Left kidney (tissue), 2 donors: ENCODE data around the gene KCNQ1. TPM values are rescaled to one million over a fixed set of nuclear protein-coding genes. Genes with fewer than 3 reads are reported as not detected.

Source experiments
- DNase-seq: peaks from one replicate; pipeline ENCODE4 v3.0.0-alpha.2; 2013
- polyA plus RNA-seq: library from polyadenylated mRNA; unstranded; fragments of 120-200 nt; gene quantifications from one replicate; pipeline ENCODE4 v1.2.1, GENCODE V29; 2013; ENCODE audit not compliant: insufficient read length

KCNQ1 gene
- polyA plus RNA-seq, 1 donor: 9.1 TPM

DNA sequence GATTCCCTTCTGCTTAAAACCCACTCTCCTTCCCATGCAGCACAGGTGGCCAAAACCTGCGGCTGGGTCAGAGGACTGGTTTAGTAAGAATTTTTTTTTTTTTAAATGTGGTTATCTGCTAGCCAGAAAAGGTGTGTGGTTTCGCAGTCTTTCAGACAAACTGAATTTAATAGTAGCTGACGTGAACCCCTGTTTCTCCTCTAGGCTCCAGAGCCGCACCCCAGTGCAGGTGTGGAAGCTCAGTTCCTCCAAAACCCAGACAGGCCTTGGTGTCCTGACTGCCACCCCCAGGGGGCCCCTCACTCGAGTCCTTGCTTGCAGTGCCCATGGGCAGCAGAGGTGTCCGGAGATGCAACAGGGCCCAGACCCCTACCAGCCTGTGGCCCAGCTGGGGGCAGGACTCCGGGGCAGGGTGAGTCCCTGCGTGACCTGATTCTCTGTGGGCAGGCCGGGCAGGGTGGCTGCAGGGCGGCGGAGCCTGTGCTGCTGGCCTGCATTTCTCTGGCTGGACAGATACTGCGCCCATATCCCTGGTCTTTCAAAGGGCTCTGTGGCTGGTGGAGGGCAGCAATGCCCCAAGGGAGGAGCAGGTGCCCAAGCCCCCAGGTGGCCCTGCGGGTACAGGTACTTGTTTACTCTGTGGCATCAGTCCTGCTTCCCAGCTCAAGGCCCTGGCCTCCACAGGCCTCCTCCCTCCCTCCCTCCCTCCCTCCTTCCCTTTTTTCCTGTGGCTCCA lies 15.2 kb downstream of the KCNQ1 start:
- DNase-seq: no peak

DNA sequence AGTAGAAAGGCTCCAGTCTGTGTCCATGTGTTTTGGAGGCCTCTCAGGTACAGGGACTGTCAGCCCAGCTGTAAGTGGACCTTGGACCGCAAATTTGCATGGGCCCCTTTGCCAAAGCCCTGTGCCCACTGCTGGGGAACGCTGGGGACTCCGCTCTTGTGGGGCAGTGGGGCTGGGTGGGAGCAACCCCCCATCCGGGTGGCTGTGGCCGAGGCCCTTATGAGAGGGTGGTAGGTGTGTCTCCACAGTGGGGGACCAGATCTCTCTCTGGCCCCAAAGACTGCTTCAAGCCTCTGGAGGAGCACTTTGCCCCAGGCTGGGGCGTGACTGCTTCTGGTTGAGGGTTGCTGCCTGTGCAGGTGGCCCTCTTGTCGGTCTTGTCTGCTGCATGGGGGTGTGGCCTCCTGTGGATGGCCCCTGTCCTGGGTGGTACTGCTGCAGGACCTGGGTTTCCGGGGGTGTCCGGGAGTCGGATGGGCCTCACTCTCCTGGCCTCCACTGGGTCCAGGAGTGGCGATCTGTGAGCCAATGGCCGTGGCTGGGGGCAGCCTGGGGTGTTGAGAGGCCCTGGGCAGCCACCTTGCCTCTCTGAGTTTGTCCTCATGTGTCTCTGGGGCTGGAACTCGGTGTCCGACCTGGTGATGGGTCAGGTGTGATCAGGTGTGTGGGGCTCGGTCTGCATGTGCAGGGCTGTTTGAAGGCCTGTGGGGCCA lies 15.9 kb downstream of the KCNQ1 start:
- no peak for DNase-seq

DNA sequence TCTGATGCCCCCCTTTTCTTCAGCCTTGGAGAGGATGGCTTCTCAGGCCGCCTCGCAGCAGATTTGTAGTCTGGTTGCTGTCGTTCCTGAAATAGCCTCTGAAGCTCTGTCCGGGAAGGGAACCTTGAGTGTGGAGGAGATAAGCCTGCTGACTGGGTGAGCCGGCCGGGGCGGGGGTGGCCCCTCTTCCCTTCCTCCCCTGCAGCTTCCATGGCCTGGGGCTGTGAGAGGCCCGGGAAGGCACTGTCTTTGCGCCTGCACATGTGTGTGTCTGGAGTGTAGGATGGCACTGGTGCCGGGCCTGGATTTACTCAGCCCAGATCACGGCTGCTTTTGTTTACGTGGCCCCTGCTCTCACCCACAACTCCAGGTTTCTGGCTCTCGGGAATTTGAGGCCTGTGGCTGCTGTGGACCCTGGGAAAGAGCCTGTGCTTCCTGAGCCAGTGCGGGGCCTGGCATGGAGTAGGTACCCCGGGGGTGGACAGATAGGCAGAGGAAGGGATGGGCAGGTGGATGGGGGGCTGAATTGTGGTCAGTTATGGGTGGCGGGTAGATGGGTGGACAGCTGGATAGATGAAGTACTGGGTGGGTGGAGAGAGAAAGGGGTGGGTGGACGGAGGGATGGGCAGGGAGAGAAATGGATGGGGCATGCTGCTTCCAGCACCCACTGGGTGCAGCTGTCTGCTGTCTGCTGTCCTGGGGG lies 16.6 kb downstream of the KCNQ1 start:
- no peak for DNase-seq

DNA sequence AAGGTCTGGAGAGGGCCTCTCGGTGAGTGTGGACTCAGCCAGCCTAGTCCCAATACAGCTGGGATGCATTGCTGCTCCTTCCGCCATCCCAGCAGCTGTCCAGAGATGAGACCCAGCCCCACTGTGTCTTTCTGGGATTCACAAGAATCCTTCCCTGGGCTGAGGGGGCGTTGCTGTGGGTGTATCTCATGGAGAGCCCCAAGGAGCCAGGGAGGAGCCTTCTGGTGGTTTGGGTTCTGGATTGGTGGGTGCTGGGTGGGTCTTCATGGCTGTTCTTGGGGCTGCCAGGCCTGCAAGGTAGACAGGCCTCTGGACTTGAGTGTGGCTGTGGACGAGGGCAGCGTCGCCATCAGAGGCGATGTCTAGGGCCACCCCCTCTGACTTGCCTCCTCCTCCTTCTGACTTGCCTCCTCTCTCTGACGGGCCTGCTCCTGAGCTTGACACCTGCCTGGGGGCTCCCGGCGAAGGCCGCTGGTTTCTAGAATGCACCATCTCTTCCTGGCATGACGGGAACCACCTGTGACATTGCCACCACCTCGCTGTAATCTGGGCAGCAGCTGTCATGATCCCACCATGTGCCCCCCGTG lies 17.2 kb downstream of the KCNQ1 start:
- DNase-seq: no peak

DNA sequence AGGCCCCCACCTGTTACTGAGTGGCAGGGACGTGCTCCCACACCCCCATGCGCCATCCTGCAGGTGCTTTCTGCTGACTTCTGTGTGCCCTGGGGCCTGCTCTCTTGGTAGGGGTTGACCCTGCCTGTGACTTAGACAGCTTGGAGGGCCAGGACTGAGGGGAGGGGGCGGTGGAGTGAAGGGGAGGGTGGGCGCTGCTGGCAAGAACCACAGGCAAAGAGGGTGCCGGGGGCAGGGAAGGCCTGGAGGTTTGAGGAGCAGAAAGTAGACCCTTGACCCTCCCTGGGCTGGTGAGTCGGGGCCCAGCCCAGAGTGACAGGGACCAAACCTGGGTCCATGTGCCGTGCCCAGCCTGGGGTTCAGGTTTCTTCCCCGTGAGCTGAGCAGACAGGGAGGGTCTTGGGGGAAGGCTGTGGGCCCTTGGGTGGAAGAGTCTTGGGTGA lies 17.8 kb downstream of the KCNQ1 start:
- no peak for DNase-seq

DNA sequence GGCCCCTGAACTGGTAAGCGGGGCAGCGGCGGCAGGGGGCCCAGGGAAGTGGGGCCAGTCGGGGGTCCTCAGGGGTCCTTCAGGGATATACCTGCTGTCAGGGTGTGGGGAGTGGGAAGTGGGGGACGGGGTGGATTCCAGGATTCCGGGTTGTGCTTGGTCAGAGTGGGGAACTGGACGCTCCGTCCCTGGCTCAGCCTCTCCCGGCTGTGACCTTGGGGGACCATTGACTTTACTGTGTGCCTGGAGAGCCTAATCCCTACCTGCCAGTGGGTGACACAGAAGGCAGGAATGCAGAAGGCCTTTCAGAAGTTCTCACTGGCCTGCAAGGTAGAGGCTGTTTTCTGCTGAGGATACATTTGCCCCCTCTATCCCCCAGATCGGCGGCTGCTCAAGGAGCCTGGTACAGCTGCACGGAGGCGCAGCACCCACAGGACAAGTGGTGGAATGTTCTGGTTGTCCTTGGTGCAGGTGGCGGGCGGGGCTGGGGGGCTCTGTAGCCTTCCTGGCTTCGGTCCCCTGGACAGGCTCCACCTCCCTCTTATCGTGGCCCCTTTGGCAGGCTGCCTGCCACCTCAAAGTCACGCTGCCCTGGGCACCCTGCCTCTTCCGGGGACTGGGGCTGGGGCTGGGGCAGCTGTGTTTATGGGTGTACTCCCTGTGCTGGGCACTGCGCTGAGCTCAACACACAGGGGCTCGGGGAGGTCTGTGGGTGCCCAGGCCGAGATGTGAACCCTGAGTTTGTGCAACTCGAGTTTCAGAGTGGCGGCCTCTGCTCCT lies 18.4 kb downstream of the KCNQ1 start:
- DNase-seq: no peak

DNA sequence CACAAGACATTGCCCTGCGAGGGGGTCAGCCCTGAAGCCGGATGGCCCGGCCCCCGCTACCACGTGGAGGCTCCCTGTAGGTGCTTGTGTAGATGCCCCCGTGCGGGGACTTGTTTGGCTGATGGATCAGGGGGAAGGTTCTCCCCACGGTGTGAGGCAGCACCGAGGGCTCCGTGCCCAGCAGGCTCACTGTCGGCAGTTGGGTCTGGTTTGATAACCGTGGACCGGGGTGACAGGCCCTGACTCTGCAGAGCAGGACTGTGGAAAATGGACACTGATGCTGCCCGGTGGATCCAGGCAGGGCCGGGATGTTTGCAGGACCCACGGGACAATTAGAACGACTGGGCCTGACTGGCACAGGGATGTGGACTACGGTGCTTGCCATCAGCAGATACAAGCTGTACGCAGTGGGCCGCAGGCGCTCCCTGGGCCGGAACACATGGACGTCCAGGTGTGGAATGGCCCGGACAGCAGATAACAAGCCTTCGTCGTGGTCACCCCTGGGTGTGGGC lies 19.0 kb downstream of the KCNQ1 start:
- no peak for DNase-seq

DNA sequence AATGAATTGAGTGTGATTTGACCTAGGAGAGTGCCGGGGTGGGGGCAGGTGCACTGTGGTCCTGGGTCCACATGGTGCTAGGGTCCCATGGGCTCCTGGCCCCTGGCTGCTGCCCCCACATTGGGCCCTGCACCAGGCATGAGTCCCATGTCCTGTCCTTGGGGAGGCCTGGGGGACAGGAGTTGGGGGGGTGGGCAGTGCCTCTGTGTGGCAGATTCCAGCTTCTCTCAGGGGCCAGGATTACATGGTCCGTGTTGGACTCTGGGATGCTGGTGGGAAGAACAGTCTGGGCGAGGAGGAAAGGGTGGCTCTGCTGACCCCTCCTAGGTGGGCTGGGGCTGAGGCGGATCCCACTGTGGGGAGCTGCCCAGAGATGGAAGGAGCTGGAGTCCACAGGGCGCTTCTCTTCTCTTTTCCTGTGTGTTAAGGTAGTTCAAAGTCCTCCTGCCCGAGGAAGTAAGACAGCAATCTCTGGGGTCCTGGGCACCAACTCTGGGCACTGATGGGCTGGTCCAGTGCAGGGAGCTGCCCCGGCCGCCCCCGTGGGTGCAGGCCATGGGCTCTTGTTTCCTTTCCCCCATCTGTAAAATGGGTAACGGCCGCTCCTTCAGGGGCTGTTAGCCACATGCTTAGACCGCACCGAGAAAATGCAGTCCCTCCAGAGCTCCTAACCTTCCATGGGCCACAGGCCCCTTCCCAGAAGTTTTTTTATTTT lies 19.8 kb downstream of the KCNQ1 start:
- DNase-seq: no peak

DNA sequence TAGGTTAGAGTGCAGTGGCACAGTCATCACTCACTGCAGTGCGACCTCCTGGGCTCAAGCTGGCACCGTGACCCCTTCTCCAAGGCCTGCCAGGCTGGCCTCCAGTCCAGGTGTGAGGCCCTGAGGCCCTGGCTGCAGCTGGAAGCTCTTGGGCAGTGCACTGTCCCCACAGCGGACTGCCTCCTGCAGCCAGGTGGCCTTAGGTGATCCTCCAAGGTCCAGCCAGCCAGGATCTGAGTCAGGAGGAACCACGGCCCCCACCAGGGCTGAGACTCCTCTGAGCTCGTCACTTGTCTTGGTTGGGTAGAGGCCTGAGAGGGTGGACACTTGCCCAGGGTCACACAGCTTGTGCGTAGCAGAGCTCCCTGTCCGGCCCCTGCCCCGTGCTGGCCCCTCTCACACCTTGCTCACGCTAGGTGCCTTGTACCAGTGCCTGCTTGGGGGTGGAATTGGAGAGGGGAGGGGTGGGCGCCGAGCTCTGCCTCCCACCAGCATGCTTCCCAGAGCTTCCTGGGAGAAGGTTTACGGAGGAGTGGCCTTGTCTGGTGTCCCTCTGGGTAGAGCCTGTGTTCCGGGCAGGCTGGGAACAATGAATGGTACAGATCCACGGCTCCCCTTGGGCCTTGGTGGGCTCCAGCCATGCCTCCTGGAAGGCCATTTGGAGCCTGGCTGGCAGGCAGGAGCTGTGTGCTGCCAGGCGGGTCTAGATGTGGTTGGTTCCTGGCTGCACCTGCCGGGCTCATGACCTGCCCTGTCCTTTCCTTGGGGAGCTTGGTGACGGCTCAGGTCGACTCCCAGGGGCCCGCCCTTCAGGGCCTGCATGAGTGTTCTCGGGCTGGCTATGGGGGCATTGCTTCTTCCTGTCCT lies 20.6 kb downstream of the KCNQ1 start:
- no peak for DNase-seq

DNA sequence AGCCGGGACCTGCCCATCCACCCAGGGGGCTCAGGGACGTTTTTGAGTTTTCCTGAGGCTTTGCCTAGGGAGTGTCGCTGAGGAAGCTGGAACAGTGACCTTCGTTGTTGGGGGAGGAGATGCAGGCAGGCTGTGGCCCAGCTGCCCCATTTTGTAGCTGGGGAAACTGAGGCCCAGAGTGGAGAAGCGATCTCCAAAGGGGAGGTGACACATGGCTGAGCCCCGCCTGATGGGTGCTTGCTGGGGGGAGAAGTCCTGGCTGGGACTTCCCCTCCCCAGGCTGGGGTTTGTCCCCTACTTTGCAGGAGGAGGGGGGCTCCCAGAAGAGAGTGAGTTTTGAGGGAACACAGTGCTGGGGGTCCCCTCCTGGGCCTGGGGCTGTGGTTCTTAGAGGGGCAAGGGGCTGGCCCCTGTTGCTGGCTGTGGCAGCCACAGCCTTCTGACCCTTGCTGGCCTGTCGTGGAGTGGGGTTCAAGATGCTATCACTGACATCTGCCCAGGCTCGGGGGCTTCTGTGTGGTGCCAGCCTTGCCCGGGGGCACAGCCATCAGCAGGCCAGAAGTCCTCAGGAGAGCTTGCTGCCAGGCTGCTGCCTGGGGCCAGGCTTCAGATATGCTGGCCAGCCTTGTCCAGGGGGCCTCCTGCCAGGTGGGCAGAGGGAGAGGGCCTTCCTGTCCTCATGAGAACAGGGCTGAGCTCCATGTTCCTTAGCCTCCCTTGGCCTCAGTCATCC lies 21.4 kb downstream of the KCNQ1 start:
- DNase-seq: no peak

DNA sequence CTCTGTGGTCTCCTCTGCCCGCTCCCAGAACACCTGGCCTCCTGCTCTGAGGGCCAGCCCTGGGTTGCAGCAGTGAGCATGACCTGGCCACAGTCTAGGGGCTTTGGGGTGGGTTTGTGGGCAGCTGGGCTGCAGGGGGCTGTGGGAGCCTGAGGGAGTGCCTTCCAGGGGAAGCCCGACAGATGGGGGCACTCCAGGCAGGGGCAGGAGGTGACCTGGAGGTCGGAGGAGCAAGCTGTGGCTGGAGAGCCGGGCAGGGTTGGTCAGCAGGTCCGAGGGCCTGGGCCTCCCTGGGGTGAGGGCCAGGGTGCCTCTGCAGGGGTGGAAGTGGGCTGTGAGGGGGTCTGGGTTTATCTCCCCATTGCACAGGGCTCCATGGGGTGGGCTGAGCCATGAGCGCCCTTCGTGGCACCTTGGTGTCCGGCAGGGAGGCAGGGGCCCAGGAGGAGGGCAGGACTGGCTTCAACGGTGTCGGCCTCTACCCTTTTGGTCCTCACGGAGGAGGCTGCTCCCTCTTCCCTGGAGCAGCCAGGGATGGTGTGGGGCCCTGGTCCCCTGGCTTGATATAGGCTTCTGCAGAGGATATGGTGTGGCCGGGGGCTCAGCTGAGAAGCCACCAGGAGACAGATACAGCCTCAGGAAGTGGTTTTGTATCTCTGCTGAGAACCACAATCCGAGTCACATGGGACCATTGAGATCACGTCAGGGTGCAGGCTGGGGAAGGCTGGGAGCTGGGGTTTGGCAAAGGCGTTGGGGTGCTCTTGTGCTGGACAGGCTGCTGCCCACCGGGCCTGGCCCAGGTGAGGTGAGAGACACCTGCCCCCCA lies 22.3 kb downstream of the KCNQ1 start:
- DNase-seq: no peak

DNA sequence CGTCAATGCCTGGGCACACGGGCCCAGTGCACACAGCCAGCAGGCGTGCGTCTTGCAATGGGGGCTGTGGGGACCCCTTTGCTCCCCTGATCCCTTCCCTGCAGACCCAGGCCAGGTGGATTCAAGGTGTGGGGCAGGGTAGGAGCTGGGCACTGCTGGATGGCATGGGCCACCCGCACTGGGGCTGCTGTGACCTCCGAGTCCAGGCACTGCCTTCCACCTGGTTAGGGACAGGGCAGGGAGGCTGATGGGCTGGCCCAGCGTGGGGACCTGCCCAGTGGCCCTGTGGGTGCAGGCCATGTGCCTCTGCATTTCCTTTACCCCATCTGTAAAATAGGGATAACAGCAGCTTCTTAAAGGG lies 22.9 kb downstream of the KCNQ1 start:
- no peak for DNase-seq

DNA sequence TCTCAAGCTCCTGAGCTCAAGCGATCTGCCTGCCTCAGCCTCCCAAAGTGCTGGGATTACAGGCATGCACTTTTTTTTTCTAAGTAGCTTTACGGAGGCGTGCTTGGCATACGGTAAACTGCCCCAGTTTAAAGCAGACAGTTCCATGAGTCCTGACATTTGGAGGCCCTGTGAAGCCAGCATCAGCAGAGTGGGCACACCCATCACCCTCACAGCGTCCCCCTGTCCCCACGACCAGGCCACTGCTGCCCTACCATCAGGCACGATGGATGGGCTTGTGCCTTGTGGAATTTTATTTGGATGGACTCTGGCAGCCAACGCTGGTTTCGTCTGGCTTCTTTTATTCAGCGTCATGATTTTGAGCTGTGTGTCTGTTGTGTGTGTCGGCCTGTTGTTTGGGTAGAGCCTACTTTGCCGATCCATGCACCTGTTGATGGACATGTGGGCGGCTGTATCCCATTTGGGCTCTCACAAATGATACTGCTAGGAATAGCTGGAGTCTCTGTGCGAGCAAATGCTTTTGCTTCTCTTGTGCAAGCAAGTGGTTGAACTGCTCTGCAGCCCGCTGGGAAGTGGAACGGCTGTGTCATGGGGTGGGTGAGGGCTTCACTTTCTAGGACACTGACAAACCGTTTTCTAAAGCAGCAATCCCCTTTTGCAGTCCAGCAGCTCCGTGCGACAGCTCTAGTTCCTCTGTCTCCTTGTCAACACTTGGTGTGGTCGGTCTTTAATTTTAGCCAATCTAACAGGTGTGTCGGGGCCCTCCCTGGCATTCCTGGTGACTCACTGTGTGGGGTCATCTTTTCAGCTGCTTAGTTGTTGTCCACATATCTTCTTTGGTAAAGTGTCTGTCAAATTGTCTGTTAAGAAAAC lies 23.8 kb downstream of the KCNQ1 start:
- DNase-seq: no peak

DNA sequence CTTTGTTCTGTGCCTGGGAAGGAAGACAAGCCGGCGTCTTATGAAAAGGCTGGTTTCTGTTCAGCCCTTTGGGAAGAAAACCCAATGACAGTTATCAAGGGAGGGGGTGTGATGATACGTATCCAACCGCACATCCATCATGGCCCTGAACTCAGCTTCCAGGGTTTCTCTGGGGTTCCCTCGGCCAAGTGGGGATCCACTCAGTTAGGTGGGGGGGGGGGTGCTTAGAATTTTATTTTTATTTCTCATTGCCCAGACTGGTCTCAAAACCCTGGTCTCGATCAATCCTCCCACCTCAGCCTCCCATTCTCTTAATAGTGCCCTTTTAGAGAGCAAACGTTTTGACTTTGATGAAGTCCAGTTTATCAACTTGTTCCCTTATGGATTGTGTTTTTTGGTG lies 25.7 kb downstream of the KCNQ1 start:
- DNase-seq: no peak

DNA sequence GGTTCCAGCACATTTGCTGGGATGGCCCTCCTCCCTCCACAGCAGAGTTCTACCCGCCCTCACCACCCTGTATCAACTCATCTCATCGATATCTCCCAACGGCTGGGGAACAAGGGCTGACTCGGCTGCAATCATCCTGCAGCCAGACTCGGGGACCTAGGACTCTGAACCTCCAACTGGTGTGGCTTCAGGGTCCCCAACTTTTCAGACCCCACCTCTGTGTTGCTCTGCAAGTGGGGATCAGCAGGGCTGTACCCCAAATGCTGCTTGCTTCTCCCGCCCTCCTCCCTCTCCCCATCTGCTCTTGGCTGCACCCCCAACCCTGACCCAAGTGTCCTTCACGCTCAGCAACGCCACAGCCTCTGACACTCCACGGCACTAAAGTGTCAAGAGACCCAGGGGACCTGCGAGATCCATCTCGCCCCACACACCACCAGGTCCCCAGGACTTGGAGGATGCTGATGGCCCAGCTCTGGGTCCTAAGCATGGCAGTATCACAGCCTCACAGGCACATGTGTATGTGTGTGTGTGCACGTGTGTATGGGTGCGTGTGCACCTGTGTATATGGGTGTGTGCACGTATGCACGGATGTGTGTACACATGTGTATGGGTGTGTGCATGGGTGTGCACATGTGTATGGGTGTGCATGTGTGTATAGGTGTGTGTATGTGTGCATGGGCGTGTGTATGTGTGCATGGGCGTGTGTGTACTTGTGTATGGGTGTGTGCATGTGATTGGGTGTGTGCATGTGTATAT lies 26.4 kb downstream of the KCNQ1 start:
- no peak for DNase-seq

DNA sequence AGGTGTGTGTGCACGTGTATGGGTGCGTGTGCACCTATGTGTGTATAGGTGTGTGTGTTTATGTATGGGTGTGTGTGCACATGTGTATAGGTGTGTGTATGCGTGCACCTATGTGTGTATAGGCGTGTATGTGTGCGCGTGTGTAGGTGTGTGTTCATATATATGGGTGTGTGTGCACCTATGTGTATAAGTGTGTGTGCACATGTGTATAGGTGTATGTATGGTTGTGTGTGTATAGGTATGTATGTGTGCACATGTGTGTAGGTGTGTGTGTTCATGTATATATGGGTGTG lies 26.9 kb downstream of the KCNQ1 start:
- no peak for DNase-seq
